ENCODE measurements around the gene FCRLA. TPM values are rescaled to one million over a fixed set of nuclear protein-coding genes. Genes with fewer than 3 reads are reported as not detected.

FCRLA gene
- total RNA-seq, 2 experiments from 2014 or later, result 409 to 672 TPM

DNA sequence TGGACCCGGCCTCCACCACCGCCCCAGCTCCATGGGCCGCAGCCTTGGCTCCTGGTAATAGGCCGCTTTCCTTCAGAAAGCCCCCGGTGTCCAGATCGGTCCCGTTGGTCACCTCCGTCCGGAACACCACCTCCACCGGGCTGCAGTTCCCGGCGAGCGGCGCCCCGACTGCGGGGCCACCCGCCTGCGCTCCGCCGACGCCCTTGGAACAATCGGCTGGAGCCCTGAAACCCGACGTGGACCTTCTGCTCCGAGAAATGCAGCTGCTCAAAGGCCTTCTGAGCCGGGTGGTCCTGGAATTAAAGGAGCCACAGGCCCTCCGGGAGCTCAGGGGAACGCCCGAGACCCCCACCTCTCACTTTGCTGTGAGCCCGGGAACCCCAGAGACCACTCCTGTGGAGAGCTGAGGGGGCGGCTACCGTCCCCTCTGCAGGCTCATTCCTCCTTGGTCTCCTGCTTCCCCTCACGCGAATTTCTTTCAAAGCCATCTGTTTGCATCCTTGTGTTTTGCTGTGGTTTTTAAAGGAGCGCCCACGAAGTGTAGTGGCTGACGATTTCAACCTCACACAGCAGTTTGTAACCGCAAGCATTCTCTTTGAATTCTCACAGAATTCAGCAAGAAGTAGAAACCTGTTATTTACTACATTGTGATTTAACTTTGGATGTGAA lies 20.4 kb downstream of the FCRLA start:
- Histone ChIP-seq H3K4me1 (ENCODE audit: insufficient read depth, low read length, poor library complexity, severe bottlenecking) (peaks cover 31% of the 10 kb centered on the region), H3K9me2 (ENCODE audit: insufficient read depth, low read length) (no peaks in the 10 kb centered on the region), H3K9me3 (ENCODE audit: low read length) (no peaks in the 10 kb centered on the region), H3K4me3 (ENCODE audit: low read depth, low read length, poor library complexity, severe bottlenecking) (peak overlapping the region; percentile 77), H2AFZ (ENCODE audit: low read length) (peak overlapping the region; percentile 59; the same call in 1 of the 2 replicates), H3K4me2 (ENCODE audit: low read length) (peak overlapping the region; percentile 84), H4K20me1 (ENCODE audit: insufficient read depth, low read length) (no peaks in the 10 kb centered on the region), H3K27ac (ENCODE audit: low read depth, low read length, poor library complexity, severe bottlenecking) (peak overlapping the region; percentile 47), H3K79me2 (ENCODE audit: insufficient read depth, low read depth, low read length) (no peaks in the 10 kb centered on the region), H3K36me3 (ENCODE audit: insufficient read depth, low read length) (no peaks in the 10 kb centered on the region)
- TF ChIP-seq EZH2phosphoT487 (IDR thresholded peaks at IDR 0.05; ENCODE audit: borderline replicate concordance, low read depth, low read length) (no peak), CTCF (conservative IDR thresholded peaks at IDR 0.05; ENCODE audit: low read length) (no peak)
- CTCF ChIA-PET (ENCODE audit: unreplicated experiment), result interaction anchor here (1.1 to 1.4 kb wide), 2 partner anchors 14 to 20 kb away, joined by 3 to 4 read pairs; no protein-coding TSS in a partner anchor
- TSS peak; percentile 81 for BruUV-seq (replicated peaks)
- POLR2A ChIA-PET, result interaction anchor here (0.9 to 3.8 kb wide), 6 partner anchors 10 to 36 kb away, joined by 3 to 44 read pairs (median 18); partner anchors contain the start of genes DUSP12 and FCRLA
- no peak for DNase-seq (ENCODE audit: low spot score)
- intact Hi-C loops (cut with micrococcal nuclease; ENCODE audit: unreplicated experiment), result no loop called here

DNA sequence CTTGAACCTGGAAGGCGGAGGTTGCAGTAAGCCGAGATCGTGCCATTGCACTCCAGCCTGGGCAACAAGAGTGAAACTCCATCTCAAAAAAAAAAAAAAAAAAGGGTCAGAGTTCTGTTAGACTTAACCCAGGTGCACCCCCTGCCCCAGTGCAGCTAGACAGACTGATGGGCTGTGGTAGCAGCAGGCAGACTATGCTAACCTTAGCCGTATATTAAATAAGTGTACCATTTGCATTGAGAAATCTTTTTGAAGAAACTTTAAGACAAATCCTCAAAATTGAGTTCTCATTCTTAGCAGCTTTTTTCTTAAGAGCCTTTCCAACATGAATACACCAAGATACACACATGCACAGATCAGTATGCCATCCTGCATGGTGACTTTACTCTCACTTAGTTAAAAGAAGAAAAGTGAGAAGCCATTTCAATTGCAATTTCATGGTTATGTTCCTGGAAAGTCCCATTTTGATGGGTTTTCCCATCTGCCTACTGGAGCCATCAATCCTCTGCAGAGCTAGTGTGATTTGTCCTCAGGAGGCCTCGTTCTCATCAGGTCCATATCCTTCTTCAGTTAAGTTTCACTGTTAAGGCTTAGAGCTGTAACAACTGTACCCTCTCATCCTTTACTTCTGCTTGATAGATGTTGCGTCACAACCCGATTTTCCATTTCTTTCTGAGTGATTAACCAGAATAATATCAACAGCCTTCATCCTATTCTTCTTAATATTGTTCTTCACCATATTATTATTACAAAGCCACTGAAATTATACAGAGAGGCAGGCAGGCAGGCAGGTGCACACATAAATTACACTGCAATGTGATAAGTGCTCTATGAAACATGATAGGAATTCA lies 21.6 kb downstream of the FCRLA start:
- Histone ChIP-seq H3K36me3 (ENCODE audit: insufficient read depth, low read length) (no peaks in the 10 kb centered on the region), H3K9me2 (ENCODE audit: insufficient read depth, low read length) (no peaks in the 10 kb centered on the region), H3K9me3 (ENCODE audit: low read length) (no peaks in the 10 kb centered on the region), H3K4me3 (ENCODE audit: low read depth, low read length, poor library complexity, severe bottlenecking) (no peak overlapping the region), H3K4me2 (ENCODE audit: low read length) (0 out of 2 replicates have a peak overlapping the region, but pooled peaks have one; percentile 84), H4K20me1 (ENCODE audit: insufficient read depth, low read length) (no peaks in the 10 kb centered on the region), H3K4me1 (ENCODE audit: insufficient read depth, low read length, poor library complexity, severe bottlenecking) (peaks cover 31% of the 10 kb centered on the region), H2AFZ (ENCODE audit: low read length) (no peak overlapping the region), H3K27ac (ENCODE audit: low read depth, low read length, poor library complexity, severe bottlenecking) (no peak overlapping the region), H3K79me2 (ENCODE audit: insufficient read depth, low read depth, low read length) (no peaks in the 10 kb centered on the region)
- no TSS peak for BruUV-seq (replicated peaks)
- no peak for DNase-seq (ENCODE audit: low spot score)
- TF ChIP-seq EZH2phosphoT487 (IDR thresholded peaks at IDR 0.05; ENCODE audit: borderline replicate concordance, low read depth, low read length) (no peak), CTCF (conservative IDR thresholded peaks at IDR 0.05; ENCODE audit: low read length) (no peak)
- CTCF ChIA-PET (ENCODE audit: unreplicated experiment), result interaction anchor here (1.4 kb wide), 1 partner anchor 21 kb away, joined by 4 read pairs; no protein-coding TSS in a partner anchor
- intact Hi-C loops (cut with micrococcal nuclease; ENCODE audit: unreplicated experiment), result no loop called here
- POLR2A ChIA-PET, result interaction anchor here (0.6 to 3.8 kb wide), 4 partner anchors 9 to 1260 kb away, joined by 3 to 33 read pairs (median 10); partner anchors contain the start of gene FCRLA

Measured in OCI-LY7 (cell line).